Upper lobe of right lung (tissue), 1 donor: ENCODE data around the gene CTNNBL1. TPM values are rescaled to one million over a fixed set of nuclear protein-coding genes. Genes with fewer than 3 reads are reported as not detected.

Experiments used
- ATAC-seq: fragments of 200-7000 bp; cut with Tn5 transposase; one replicate; pipeline ENCODE4 v1.9.1; 2020; ENCODE audit warnings: mild to moderate bottlenecking, moderate library complexity
- DNase-seq: peaks from one replicate; pipeline ENCODE4 v3.0.0-alpha.2; 2020
- H3K27ac ChIP-seq: fragments of 200-600 bp; one replicate; pipeline ENCODE4 v1.8.0; 2022
- H3K27me3 ChIP-seq: fragments of 200-600 bp; one replicate; pipeline ENCODE4 v1.8.0; 2022; ENCODE audit warnings: mild to moderate bottlenecking
- H3K36me3 ChIP-seq: fragments of 200-600 bp; one replicate; pipeline ENCODE4 v1.8.0; 2022
- H3K4me1 ChIP-seq: fragments of 200-600 bp; one replicate; pipeline ENCODE4 v1.8.0; 2022
- H3K4me3 ChIP-seq: fragments of 200-600 bp; one replicate; pipeline ENCODE4 v1.8.0; 2022; ENCODE audit warnings: mild to moderate bottlenecking
- H3K9me3 ChIP-seq: fragments of 200-600 bp; one replicate; pipeline ENCODE4 v1.8.0; 2022
- intact Hi-C: fragments of 100-400 bp; cut with DNase I; formaldehyde crosslinking; loops from one replicate; pipeline ENCODE4 v1.11.0; 2022
- total RNA-seq: library from RNA; stranded (reverse); fragmentation: NEBNext Ultra II Directional; extraction: Animal tissue kit (Norgen Biotek cat#: 25700); gene quantifications from one replicate; pipeline ENCODE4 v1.2.1, GENCODE V29; 2021
- TF ChIP-seq, protein P1 (sequence below): fragments of 200-600 bp; IDR thresholded peaks from one replicate; pipeline ENCODE4 v1.8.0; 2022; ENCODE audit warnings: antibody characterized with exemption
- donor health status: DM: no; HTN: yes; CAD: no; lungs with severe emphysema.

The CTNNBL1 gene
- total RNA-seq, 1 donor from 2014 or later = 52.8 TPM

- H3K36me3 ChIP-seq = no peaks in the 10 kb centered on the region
- DNase-seq = no peak
- ATAC-seq = no peak
- TF ChIP-seq, protein P1, sequence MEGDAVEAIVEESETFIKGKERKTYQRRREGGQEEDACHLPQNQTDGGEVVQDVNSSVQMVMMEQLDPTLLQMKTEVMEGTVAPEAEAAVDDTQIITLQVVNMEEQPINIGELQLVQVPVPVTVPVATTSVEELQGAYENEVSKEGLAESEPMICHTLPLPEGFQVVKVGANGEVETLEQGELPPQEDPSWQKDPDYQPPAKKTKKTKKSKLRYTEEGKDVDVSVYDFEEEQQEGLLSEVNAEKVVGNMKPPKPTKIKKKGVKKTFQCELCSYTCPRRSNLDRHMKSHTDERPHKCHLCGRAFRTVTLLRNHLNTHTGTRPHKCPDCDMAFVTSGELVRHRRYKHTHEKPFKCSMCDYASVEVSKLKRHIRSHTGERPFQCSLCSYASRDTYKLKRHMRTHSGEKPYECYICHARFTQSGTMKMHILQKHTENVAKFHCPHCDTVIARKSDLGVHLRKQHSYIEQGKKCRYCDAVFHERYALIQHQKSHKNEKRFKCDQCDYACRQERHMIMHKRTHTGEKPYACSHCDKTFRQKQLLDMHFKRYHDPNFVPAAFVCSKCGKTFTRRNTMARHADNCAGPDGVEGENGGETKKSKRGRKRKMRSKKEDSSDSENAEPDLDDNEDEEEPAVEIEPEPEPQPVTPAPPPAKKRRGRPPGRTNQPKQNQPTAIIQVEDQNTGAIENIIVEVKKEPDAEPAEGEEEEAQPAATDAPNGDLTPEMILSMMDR = no peak
- intact Hi-C loops = no loop called here
- H3K27ac ChIP-seq = no peak overlapping the region
- H3K9me3 ChIP-seq = no peaks in the 10 kb centered on the region
- no peak overlapping the region for H3K4me3 ChIP-seq
- H3K27me3 ChIP-seq = no peaks in the 10 kb centered on the region
- no peaks in the 10 kb centered on the region for H3K4me1 ChIP-seq
Measured at GRCh38 chr20:37650661-37651060, 43.2 kb upstream of the CTNNBL1 start.

- DNase-seq (peak; percentile 75), ATAC-seq (peak; percentile 91)
- H3K9me3 ChIP-seq = no peaks in the 10 kb centered on the region
- no peak overlapping the region for H3K27ac ChIP-seq
- H3K27me3 ChIP-seq = no peaks in the 10 kb centered on the region
- intact Hi-C loops = no loop called here
- no peaks in the 10 kb centered on the region for H3K4me1 ChIP-seq
- no peaks in the 10 kb centered on the region for H3K36me3 ChIP-seq
- H3K4me3 ChIP-seq = no peak overlapping the region
- TF ChIP-seq, protein P1 = peak; percentile 53
Measured at GRCh38 chr20:37651932-37652331, 41.9 kb upstream of the CTNNBL1 start.

GRCh38 chr20:37656945-37657344 is 36.9 kb upstream of the CTNNBL1 start:
- Histone ChIP-seq H3K9me3 (no peaks in the 10 kb centered on the region), H3K27me3 (no peaks in the 10 kb centered on the region), H3K4me1 (no peaks in the 10 kb centered on the region), H3K4me3 (no peak overlapping the region), H3K36me3 (no peaks in the 10 kb centered on the region), H3K27ac (no peak overlapping the region)
- intact Hi-C loops = no loop called here
- DNase-seq (no peak), ATAC-seq (no peak)
- TF ChIP-seq, protein P1 = no peak

DNA sequence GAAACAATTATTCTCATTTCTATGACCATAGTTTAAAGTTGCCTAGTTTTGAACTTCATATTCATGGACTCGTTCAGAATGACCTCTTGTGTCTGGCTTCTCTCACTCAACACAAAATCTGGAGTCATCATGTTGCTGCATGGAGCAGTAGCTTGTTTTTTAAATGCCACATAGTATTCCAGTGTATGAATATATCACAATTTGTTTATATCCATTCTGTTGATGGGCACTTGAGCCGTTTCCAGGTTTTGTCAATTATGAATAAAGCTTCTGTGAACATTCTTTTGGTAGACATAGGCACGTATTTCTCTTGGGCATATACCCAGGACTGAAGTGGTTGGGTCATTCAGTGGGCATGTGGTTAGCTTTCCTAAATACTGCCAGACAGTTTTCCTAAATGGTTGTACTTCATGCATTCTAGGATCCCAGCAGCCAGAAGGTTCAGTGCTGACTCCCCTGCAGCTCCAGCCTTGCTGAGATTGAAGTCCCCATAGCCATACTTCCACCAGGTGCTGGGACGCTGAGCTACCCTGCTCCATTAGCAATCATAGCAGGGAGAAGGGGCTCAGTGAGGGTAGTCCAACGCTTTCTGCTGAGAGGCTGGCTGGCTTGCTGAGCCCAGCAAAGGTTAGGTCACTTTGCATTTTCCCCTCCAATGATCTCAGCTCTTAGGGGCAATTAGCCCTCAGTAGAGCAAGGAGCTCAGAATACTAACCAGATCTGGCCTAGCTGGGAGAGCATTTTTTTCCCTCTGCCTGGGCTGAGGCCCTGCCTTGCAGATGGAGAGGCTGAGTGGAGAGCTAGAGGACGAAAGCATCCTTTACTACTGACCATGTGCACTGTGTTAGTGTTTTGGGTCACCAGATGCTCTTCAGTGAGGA is 35.7 kb upstream of the CTNNBL1 start:
- no peak overlapping the region for H3K4me3 ChIP-seq
- no peaks in the 10 kb centered on the region for H3K36me3 ChIP-seq
- H3K4me1 ChIP-seq = no peaks in the 10 kb centered on the region
- DNase-seq = no peak
- no peaks in the 10 kb centered on the region for H3K9me3 ChIP-seq
- H3K27ac ChIP-seq = no peak overlapping the region
- intact Hi-C loops = no loop called here
- H3K27me3 ChIP-seq = no peaks in the 10 kb centered on the region
- ATAC-seq = no peak
- TF ChIP-seq, protein P1 = no peak

GRCh38 chr20:37661519-37661918 is 32.3 kb upstream of the CTNNBL1 start:
- Histone ChIP-seq H3K27ac (no peak overlapping the region), H3K27me3 (no peaks in the 10 kb centered on the region), H3K36me3 (no peaks in the 10 kb centered on the region), H3K9me3 (no peaks in the 10 kb centered on the region), H3K4me1 (no peaks in the 10 kb centered on the region), H3K4me3 (no peak overlapping the region)
- no peak for ATAC-seq
- TF ChIP-seq, protein P1 = no peak
- no peak for DNase-seq
- intact Hi-C loops = no loop called here
